H54 (cell line): ENCODE measurements around the gene TMEM198.

ENCODE experiments used
- DNase-seq: peaks from one replicate; pipeline ENCODE4 v3.0.0; 2011; ENCODE audit warnings: low spot score, mixed read lengths; ENCODE audit not compliant: insufficient read length
- FAIRE-seq: peaks from 3 replicates; lab custom pipeline; 2011; peaks lifted over from hg19 to GRCh38; lab: Jason Lieb, UNC
- POLR2A ChIP-seq: IDR thresholded peaks from 2 replicates; pipeline ENCODE4 v1.6.1; 2011; ENCODE audit warnings: low read depth, mild to moderate bottlenecking, low read length

TMEM198 gene

DNA sequence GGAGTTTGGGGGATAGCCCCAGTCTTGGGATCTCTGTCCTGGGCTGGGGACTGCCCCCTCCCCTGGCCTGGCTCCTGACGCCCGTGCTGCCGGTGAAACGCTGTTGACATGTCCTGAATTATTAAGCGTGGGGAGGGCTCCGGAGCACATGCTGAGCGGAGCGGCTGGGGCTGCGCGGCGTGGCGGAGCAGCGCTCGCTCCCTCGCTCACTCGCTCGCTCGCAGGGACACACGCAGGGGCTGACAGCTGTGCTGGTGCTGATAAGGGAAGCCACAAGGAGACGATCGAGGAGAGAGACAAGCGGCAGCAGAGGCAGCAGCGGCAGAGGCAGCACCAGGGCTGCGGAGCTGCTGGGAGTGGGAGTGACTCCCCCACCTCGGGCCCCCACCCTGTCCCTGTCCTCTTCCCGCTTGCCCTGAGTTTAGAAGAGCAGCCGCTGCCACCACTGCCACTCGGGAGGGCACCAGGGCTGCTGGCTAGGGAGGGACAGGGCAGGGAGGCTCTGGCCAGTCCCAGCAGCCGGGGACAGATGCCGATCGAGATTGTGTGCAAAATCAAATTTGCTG, 29.5 kb upstream of the TMEM198 start, which contains the start of gene ASIC4:
TSS of gene ASIC4 (plus strand) at position 287 of the 566 bp plus-strand sequence. CDS start at position 530, 243 bp downstream.
- DNase-seq (no peak), FAIRE-seq (no peak)
- no peak for TF ChIP-seq POLR2A

DNA sequence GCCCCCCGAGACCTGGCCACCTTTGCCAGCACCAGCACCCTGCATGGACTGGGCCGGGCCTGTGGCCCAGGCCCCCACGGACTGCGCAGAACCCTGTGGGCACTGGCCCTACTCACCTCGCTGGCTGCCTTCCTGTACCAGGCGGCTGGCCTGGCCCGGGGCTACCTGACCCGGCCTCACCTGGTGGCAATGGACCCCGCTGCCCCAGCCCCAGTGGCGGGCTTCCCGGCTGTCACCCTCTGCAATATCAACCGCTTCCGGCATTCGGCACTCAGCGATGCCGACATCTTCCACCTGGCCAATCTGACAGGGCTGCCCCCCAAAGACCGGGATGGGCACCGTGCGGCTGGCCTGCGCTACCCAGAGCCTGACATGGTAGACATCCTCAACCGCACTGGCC, 29.0 kb upstream of the TMEM198 start:
- FAIRE-seq (no peak), DNase-seq (no peak)
- no peak for TF ChIP-seq POLR2A

DNA sequence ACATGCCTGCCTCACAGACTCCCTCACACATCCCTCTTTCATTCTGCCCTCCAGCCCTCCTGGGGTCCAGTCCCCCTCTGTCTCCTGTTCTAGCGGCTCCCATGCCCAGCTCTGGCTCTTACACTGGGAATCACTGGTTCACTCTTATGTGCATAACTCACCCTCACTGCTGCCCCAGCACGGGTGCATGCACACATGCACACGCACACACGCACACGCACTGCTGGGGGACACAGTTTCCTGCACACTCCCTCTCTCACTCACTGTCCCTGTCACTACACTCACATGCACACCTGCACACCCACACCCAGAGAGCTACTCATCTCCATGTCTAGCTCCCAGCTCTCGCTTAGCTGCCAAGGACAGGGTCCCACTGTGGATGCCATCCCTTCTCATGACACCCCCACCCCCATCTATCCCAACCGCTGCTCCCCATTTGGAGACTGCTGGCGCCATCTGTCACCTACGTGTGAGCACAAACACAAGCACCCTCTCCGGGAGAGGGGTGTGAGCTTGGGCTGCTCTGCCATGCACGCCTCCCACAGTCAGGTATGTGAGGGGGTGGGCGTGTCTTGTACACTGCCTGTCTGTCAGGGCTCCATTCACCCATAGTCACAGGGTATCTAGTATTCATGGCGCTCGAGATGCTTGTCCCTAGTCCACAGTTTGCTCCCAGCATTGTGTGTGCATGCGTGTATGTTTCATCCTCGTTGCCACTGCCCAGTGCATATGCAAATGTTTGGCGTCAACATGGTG, 27.8 kb upstream of the TMEM198 start:
- TF ChIP-seq POLR2A = no peak
- DNase-seq = no peak
- no peak for FAIRE-seq

DNA sequence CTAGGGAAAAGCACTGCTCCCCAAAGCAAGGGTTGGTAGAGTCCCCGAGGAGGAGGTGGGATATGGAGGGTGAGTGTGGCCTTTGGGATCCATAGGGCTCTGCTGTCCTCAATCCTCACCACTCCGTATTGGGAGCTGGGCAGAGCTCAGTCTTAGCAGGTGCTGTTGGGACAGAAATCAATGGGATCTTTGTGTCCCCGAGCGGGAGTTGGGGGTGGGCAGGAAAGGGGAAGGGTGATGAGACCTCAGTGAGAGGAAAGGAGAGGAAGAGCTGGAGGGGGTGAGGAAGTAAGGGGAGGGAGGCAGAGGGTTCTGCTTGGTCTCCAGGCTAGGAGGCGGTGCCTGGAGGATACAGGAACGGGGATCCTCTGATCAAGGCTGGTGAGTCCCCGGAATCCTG, 26.9 kb upstream of the TMEM198 start:
- DNase-seq = no peak
- no peak for TF ChIP-seq POLR2A
- no peak for FAIRE-seq

DNA sequence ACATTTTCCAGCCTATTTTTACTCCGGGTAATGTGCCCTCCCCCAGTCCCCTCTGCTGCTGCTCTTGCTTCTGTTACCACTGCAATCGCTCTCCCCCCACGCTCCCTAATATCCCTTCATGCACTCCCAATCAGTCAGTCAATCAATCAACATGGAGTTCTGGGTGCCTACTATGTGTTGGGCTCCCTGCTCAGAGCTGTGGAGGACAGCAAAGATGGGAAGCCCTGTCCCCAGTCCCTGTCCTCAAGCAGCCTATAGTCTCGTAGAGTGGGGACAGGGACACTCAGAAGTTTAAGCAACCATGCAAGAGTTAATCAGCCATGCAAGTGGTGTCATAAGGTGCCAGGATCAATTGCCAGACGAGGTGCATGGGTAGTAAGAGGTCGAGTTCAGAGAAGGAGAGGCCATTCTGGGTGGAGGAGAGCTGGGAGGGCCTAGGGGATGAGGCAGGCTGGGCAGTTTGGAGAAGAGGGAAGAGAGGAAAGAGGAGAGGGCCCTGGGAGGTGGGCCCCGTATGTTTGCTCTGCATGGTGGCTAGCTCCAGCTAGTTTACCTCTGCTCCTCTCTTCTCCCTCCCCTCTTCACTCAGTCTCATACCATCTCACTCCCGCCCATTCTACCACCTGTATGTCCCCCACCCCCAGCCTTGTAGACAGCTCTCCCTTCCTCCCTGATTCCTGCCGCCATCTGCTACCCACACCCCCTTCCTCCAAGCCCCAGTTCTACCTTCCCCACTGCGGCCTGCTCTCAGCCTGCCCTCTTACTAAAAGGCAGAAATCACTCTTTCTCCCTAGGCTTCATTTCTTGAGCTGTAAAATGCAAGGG, 25.7 kb upstream of the TMEM198 start:
- TF ChIP-seq POLR2A = no peak
- DNase-seq (no peak), FAIRE-seq (no peak)

DNA sequence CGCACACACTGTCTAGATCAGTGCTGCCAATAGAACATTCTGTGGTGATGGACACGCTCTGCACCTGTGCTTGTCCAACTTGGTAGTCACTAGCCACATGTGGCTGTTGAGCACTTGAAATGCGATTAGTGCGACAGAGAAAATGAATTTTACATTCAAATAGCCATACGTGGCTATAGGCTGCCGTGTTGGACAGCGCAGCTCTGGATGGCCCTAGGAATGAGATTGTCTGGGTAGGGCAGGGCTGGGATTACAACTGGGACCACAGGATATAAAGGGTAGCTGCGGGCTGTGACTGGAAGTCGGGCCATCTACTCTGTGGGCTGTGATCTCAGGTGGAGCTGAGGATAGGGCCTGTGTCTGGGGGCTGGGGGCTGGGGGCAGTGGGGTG, 24.3 kb upstream of the TMEM198 start:
- no peak for FAIRE-seq
- no peak for TF ChIP-seq POLR2A
- DNase-seq = no peak

DNA sequence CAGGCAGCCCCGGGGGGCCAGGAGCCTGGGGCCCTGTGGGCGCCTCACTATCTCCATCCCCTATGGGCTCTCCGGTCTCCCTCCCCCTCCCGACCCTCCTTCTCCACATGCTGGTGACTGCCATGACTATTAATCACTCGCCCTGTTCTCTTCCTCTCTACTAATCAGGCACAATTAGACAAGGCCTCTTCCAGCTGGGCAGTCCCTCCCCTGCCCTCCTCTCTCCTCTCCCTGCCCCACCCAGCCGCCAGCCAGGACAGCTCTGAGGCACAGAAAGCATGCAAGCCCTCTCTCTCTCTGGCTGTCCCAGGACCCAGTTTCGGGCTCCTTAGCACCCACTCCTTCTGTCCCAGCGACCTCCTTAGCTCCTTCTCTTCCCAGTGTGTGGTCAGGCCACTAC, 23.7 kb upstream of the TMEM198 start:
- no peak for DNase-seq
- FAIRE-seq = no peak
- no peak for TF ChIP-seq POLR2A

DNA sequence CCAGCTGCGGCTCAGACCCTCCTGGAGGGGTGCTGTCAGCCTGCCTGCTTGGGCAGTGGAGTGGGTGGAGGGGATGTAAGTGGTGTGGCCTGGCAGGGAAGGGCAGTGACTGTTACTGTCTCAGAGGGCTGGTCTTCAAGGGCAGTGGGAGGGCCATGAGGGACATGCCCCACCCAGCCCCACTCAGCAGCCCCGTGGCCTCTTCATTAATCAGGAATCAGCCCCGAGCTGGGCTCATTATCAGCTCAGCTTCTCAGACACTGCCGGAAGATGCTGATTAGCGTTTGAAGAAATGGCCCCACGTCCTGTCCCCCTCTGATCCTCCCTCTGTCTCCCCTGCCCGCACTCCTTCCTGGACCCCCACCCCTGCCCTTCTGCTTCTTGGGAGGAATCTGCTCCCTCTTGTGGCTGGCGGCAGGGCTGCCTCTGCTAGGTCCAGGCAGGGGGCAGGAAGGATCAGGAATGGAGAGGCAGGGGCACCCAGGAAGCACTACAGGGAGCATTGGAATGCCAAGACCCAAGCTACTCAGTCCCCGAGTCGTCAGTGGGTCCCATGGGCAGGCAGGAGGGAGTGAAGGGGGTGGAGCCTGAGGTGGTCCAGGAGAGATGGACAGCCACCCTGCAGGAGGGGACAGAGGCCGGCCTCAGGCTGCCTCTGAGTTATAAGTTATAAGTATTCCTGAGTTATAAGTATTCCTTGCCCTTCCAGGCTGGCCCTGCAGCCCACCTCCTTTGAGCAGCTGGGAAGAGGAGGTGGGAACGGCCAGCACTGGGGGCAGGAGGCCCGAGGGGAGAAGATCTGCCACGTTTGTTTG, 22.6 kb upstream of the TMEM198 start:
- FAIRE-seq (no peak), DNase-seq (peak; percentile 98)

DNA sequence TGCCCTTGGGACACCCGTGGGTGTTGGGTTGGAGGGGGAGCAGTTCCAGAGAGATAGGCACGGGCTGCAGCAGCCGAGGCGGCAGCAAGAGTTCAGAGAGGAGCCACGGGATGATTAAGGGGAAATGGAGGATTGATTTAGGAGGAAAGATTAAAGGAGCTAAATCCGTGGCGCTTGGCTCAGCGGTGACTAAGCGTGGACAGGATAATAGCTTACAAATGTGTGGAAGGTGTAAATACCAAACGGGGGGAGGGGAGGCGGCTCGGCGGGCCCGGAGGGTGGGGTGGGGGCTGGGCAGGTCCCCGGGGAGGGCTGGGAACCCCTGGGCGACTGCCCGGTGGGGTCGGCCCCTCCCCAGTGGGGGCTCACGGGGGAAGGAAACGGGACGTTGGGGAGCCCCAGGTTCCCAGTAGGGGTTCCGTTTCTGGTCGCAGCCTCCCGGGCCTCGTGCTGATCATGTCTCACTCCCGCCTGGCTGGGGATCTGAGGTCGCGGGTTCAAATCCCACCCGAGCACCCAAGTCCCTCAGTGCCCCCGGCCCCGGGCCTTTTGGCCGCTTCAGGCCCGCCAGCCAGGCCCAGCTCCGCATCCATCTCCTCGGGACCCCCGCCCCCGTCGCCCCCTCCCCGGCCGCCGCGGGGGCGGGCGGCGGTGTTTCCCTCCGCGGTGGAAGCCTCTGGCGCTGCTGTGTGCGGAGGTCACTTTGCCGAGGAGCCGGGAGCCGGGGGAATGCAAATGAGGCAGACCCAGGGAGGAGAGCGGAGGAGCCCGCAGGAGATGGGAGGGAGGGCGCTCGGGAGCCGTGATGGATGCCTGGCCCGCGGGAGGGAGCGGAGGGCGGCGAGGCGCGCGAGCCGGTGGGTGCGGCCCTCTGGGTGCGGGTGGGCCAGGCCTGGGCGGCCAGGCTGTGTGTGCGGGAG, 21.5 kb upstream of the TMEM198 start:
- no peak for FAIRE-seq
- TF ChIP-seq POLR2A = no peak
- DNase-seq = peak; percentile 80

More for the DNA sequence above, 22.6 kb upstream of the TMEM198 start:
- TF ChIP-seq POLR2A = peak; percentile 11; the same call in 1 of the 2 replicates

DNA sequence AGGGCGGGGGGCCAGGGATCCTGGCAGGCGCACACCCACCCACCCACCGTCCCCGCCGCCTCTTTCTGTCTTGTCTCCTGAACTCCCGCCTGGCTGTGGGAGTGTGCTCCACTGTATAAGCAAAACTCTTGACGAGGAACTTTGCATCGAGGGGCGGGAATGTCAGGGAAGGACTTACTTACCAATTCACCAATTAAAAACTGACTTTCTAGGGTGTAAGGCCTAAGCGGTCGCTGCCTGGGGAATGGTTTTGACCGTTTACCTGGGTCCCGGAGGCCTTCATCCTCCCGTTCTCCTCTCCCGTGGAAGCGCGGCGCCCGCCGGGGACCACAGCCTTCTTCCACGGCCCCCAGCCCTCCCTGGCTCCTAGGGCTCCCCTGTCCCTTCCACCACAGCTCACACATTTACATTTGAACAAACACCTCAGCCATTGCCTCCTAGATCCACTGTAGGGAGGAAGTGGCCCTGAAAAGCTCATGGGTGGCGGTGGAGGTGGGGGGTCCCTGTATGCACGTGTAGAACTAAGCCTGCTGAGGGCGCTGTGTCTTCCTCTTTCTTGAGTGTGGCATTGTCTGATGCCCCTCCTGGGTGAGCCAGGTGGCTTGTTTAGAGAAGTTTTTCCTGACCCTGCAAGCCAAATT, 20.7 kb upstream of the TMEM198 start:
- no peak for TF ChIP-seq POLR2A
- DNase-seq (no peak), FAIRE-seq (no peak)

DNA sequence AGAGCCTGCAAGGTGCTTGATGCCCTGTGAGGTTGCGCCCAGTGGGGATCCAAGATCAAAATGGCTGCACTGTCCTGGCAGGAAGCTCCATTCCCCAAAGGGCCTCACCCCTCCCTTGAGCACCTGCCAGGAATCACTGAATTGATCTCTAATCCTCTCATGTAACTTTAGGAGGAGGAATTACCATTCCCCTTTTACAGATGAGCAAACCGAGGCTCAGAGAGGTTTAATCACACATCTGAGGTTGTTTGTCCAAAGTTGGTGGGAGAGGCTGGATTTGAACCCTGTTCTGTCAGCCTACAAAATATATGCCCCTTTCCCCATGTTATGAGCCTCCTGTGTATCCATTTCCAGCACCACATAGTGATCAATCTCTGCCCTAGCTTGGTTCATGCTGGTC, 19.0 kb upstream of the TMEM198 start:
- no peak for FAIRE-seq
- no peak for TF ChIP-seq POLR2A

More for the DNA sequence above, 19.0 kb upstream of the TMEM198 start:
- DNase-seq = no peak
